GM23248 (cell line): ENCODE results near the gene TSPAN32. TPM values are rescaled to one million over a fixed set of nuclear protein-coding genes. Genes with fewer than 3 reads are reported as not detected.

Experiments used
- DNase-seq: peaks from one replicate; pipeline ENCODE4 v3.0.0-alpha.2; 2015
- H2AFZ ChIP-seq: fragments of 200-600 bp; sonication (generic); 2 replicates; pipeline ENCODE4 v1.6.1; 2016; ENCODE audit warnings: antibody characterized with exemption
- H3F3A ChIP-seq: fragments of 200-600 bp; sonication (generic); 2 replicates; pipeline ENCODE4 v1.6.1; 2016; ENCODE audit warnings: mild to moderate bottlenecking, antibody characterized with exemption, mixed run types; ENCODE audit not compliant: insufficient read depth
- H3K27ac ChIP-seq: fragments of 200-600 bp; sonication (generic); 2 replicates; pipeline ENCODE4 v1.5.1; 2016; ENCODE audit warnings: mild to moderate bottlenecking
- H3K27me3 ChIP-seq: fragments of 200-600 bp; sonication (generic); replicated peaks from 2 replicates; pipeline ENCODE4 v1.6.1; 2016; ENCODE audit warnings: mild to moderate bottlenecking; ENCODE audit not compliant: insufficient read depth
- H3K36me3 ChIP-seq: fragments of 200-600 bp; sonication (generic); 2 replicates; pipeline ENCODE4 v1.6.1; 2016; ENCODE audit warnings: low read depth, mild to moderate bottlenecking
- H3K4me1 ChIP-seq: fragments of 200-600 bp; sonication (generic); 2 replicates; pipeline ENCODE4 v1.6.1; 2016; ENCODE audit warnings: mild to moderate bottlenecking; ENCODE audit not compliant: insufficient read depth
- H3K4me2 ChIP-seq: fragments of 200-600 bp; sonication (generic); one replicate; pipeline ENCODE4 v1.6.1; 2016; ENCODE audit warnings: mild to moderate bottlenecking; ENCODE audit not compliant: unreplicated experiment
- H3K4me3 ChIP-seq: fragments of 200-600 bp; sonication (generic); 2 replicates; pipeline ENCODE4 v1.5.1; 2016; ENCODE audit warnings: mild to moderate bottlenecking
- H3K79me2 ChIP-seq: fragments of 200-600 bp; sonication (generic); 2 replicates; pipeline ENCODE4 v1.6.1; 2016; ENCODE audit warnings: mild to moderate bottlenecking; ENCODE audit not compliant: insufficient read depth
- H3K9ac ChIP-seq: fragments of 200-600 bp; sonication (generic); 2 replicates; pipeline ENCODE4 v1.6.1; 2016; ENCODE audit warnings: mild to moderate bottlenecking
- H3K9me2 ChIP-seq: fragments of 200-600 bp; sonication (generic); 2 replicates; pipeline ENCODE4 v1.6.1; 2016; ENCODE audit warnings: mixed run types, mild to moderate bottlenecking, moderate library complexity; ENCODE audit not compliant: insufficient read depth
- H3K9me3 ChIP-seq: fragments of 200-600 bp; sonication (generic); one replicate; pipeline ENCODE4 v1.6.1; 2017; ENCODE audit warnings: low read depth
- H4K20me1 ChIP-seq: fragments of 200-600 bp; sonication (generic); 2 replicates; pipeline ENCODE4 v1.6.0; 2016; ENCODE audit not compliant: insufficient read depth
- EZH2 ChIP-seq: fragments of 200-600 bp; sonication (generic); IDR thresholded peaks from 2 replicates; pipeline ENCODE4 v1.6.1; 2018; ENCODE audit warnings: antibody characterized with exemption, mild to moderate bottlenecking; ENCODE audit not compliant: insufficient read depth, poor library complexity, severe bottlenecking
- EZH2phosphoT487 ChIP-seq: fragments of 200-600 bp; sonication (generic); IDR thresholded peaks from 2 replicates; pipeline ENCODE4 v1.6.1; 2018; ENCODE audit warnings: antibody characterized with exemption, moderate library complexity, mild to moderate bottlenecking, low read depth; ENCODE audit not compliant: insufficient read depth
- WGBS, 2 experiments: methylation state at CpG; one replicate each; pipeline ENCODE4 v1.1.6; 2015 to 2017; ENCODE audit warnings: low lambda C conversion rate in 2 of 2, low coverage in 1 of 2; ENCODE audit errors: missing lambda C conversion rate in 2 of 2; 5-methylcytosine and 5-hydroxymethylcytosine counted together
- in situ Hi-C: fragments of 300-500 bp; cut with MboI; formaldehyde crosslinking; loops from 2 replicates; pipeline ENCODE4 v1.15.0; 2020
- polyA plus RNA-seq: library from polyadenylated mRNA; unstranded; fragments of >200 nt; fragmentation: Nextera tagmentation; extraction: Ambion mirVana; gene quantifications from 2 replicates; pipeline ENCODE4 v1.2.1, GENCODE V29; 2016
- total RNA-seq: library from RNA; depleted of rRNA; stranded (reverse); fragments of >200 nt; shearing (Covaris generic); gene quantifications from 2 replicates; pipeline ENCODE4 v1.2.3, GENCODE V29; 2014

Gene TSPAN32
- total and polyA plus RNA-seq, 2 experiments from 2014 or later, result not detected

- Histone ChIP-seq H3K4me2 (no peak overlapping the region), H3K4me1 (peaks cover 5% of the 10 kb centered on the region; the same call in 1 of the 2 replicates), H3F3A (no peaks in the 10 kb centered on the region), H2AFZ (no peak overlapping the region), H3K36me3 (no peaks in the 10 kb centered on the region), H3K79me2 (no peaks in the 10 kb centered on the region), H3K27ac (no peak overlapping the region), H3K9ac (no peak overlapping the region), H3K9me3 (no peaks in the 10 kb centered on the region), H3K27me3 (no peaks in the 10 kb centered on the region), H3K9me2 (no peaks in the 10 kb centered on the region), H3K4me3 (no peak overlapping the region), H4K20me1 (no peaks in the 10 kb centered on the region)
- TF ChIP-seq EZH2 (no peak), EZH2phosphoT487 (no peak)
- 82 to 83% methylated on average over 4 of the region's 4 CpGs for WGBS, 2 experiments
- in situ Hi-C loops, result loop anchor here (10.0 to 25.0 kb wide), 2 partner anchors 57 to 569 kb away; partner anchors contain the start of genes CD81 and CDKN1C
- DNase-seq, result no peak
These were observed 16.3 kb downstream of the TSPAN32 start for GRCh38 chr11:2318123-2318522.

GRCh38 chr11:2318707-2319106 lies 16.9 kb downstream of the TSPAN32 start:
- Histone ChIP-seq H3K27ac (no peak overlapping the region), H3K9me2 (no peaks in the 10 kb centered on the region), H2AFZ (no peak overlapping the region), H3K4me2 (no peak overlapping the region), H3K79me2 (no peaks in the 10 kb centered on the region), H4K20me1 (no peaks in the 10 kb centered on the region), H3F3A (no peaks in the 10 kb centered on the region), H3K4me3 (no peak overlapping the region), H3K9ac (no peak overlapping the region), H3K27me3 (no peaks in the 10 kb centered on the region), H3K36me3 (no peaks in the 10 kb centered on the region), H3K4me1 (peaks cover 5% of the 10 kb centered on the region; the same call in 1 of the 2 replicates), H3K9me3 (no peaks in the 10 kb centered on the region)
- no peak for DNase-seq
- in situ Hi-C loops, result loop anchor here (10.0 to 25.0 kb wide), 2 partner anchors 56 to 569 kb away; partner anchors contain the start of genes CD81 and CDKN1C
- TF ChIP-seq EZH2 (no peak), EZH2phosphoT487 (no peak)
- 77 to 79% methylated on average over 7 of the region's 7 CpGs for WGBS, 2 experiments

GRCh38 chr11:2319791-2320472 lies 18.1 kb downstream of the TSPAN32 start:
- in situ Hi-C loops, result loop anchor here (10.0 to 25.0 kb wide), 2 partner anchors 55 to 567 kb away; partner anchors contain the start of genes CD81 and CDKN1C
- WGBS, 2 experiments, result 67 to 74% methylated on average over 10 of the region's 10 CpGs
- TF ChIP-seq EZH2phosphoT487, result no peak
- no peak for TF ChIP-seq EZH2

GRCh38 chr11:2320568-2321310 lies 18.9 kb downstream of the TSPAN32 start:
- in situ Hi-C loops, result loop anchor here (25.0 kb wide), 1 partner anchor 567 kb away; the partner anchor contains the start of gene CDKN1C
- Histone ChIP-seq H3F3A (no peaks in the 10 kb centered on the region), H3K79me2 (no peaks in the 10 kb centered on the region), H3K9ac (no peak overlapping the region), H3K4me1 (no peaks in the 10 kb centered on the region), H3K36me3 (no peaks in the 10 kb centered on the region), H3K4me2 (no peak overlapping the region), H3K9me2 (no peaks in the 10 kb centered on the region), H3K27me3 (no peaks in the 10 kb centered on the region), H3K9me3 (no peaks in the 10 kb centered on the region), H2AFZ (no peak overlapping the region), H4K20me1 (no peaks in the 10 kb centered on the region), H3K4me3 (no peak overlapping the region), H3K27ac (no peak overlapping the region)
- WGBS, 2 experiments, result 73 to 74% methylated on average over 23 of the region's 23 CpGs
- TF ChIP-seq EZH2phosphoT487, result no peak
- TF ChIP-seq EZH2, result no peak
- no peak for DNase-seq

More at GRCh38 chr11:2319791-2320472, 18.1 kb downstream of the TSPAN32 start:
- Histone ChIP-seq H4K20me1 (no peaks in the 10 kb centered on the region), H3K9ac (no peak overlapping the region), H3K9me2 (no peaks in the 10 kb centered on the region), H3K4me2 (no peak overlapping the region), H2AFZ (no peak overlapping the region), H3K4me1 (no peaks in the 10 kb centered on the region), H3K9me3 (no peaks in the 10 kb centered on the region), H3K27ac (no peak overlapping the region), H3K27me3 (no peaks in the 10 kb centered on the region), H3F3A (no peaks in the 10 kb centered on the region), H3K4me3 (no peak overlapping the region), H3K79me2 (no peaks in the 10 kb centered on the region), H3K36me3 (no peaks in the 10 kb centered on the region)
- no peak for DNase-seq
